ENCODE results near the gene IMPA2. TPM values are rescaled to one million over a fixed set of nuclear protein-coding genes. Genes with fewer than 3 reads are reported as not detected.

IMPA2 gene
- total RNA-seq, 4 donors from 2014 or later: 112 to 385 (median 215) TPM

DNA sequence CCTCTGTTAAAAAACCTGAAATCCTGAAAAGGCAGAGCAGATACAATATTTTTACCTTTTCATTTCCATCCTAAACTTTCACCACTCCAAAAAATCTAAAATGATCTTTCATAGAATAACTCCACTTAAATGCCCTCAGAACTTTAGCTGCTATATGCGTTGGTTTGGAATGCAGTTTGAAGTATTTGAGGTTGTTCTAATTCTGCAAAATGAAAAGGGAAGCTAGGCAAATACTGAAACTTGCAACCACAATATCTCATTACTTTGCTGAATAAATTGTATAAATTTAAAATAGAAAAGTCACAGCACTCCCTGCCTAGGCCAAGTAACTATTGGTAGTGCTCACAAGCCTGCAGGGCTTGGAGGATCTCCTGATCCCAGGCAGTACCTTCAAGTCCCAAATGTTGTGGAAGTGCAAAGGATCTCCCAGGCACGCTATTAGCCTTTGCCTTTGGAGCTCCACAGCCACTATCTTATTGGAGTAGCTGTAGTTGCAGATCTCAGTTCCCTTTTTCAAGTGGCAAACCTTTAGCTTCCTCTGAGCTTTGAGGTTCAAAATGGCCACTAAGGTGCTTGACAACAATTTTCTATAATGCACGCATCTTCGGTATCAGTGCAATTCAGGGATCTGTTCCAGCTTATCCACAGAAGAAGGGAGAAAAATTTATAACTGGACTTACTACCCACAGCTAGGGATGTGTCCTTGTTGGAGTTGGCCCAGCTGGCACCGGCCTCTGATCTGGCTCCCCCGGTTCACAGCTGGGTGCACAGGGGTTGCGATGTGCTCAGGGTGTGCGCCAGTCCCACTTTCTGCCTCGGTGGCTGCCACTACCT lies 68.9 kb downstream of the IMPA2 start:
- 70 to 75% methylated on average over 7 to 9 of the region's 9 CpGs for WGBS, 2 donors (ENCODE audit: low coverage in 1 of 2)
- TF ChIP-seq POLR2AphosphoS5 (IDR thresholded peaks at IDR 0.05): no peak
- TF ChIP-seq, protein P1, sequence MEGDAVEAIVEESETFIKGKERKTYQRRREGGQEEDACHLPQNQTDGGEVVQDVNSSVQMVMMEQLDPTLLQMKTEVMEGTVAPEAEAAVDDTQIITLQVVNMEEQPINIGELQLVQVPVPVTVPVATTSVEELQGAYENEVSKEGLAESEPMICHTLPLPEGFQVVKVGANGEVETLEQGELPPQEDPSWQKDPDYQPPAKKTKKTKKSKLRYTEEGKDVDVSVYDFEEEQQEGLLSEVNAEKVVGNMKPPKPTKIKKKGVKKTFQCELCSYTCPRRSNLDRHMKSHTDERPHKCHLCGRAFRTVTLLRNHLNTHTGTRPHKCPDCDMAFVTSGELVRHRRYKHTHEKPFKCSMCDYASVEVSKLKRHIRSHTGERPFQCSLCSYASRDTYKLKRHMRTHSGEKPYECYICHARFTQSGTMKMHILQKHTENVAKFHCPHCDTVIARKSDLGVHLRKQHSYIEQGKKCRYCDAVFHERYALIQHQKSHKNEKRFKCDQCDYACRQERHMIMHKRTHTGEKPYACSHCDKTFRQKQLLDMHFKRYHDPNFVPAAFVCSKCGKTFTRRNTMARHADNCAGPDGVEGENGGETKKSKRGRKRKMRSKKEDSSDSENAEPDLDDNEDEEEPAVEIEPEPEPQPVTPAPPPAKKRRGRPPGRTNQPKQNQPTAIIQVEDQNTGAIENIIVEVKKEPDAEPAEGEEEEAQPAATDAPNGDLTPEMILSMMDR (IDR thresholded peaks at IDR 0.05): no peak
- no peak for TF ChIP-seq EP300 (IDR thresholded peaks at IDR 0.05)
- no peak for TF ChIP-seq POLR2A (IDR thresholded peaks at IDR 0.05)
- no peak for ATAC-seq
- H3K9me3 ChIP-seq: no peaks in the 10 kb centered on the region
- H3K4me3 ChIP-seq: no peak overlapping the region
- no peaks in the 10 kb centered on the region for H3K36me3 ChIP-seq
- no peak overlapping the region for H3K27ac ChIP-seq
- peaks cover 10% of the 10 kb centered on the region for H3K27me3 ChIP-seq
- no peaks in the 10 kb centered on the region for H3K4me1 ChIP-seq

DNA sequence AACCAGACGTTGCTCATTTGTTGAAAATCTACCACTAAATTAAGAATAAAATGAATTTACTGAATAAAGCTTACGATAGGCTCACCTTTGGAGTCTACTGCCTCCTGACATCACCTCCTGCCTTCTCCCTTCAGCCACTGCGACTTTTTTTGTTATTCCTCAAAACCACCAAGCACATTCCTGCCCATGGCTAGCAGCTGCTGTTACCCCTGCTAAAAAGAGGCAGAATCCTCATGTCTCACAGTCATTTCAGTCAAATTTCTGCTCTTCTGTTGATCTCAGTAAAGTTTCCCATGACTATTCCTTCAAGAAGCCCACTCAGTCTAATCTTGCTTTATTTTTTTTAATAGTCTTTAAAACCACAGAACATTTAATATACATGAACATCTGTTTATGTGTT lies 71.6 kb downstream of the IMPA2 start:
- WGBS, 2 donors (ENCODE audit: low coverage in 1 of 2): 69 to 77% methylated on average over 3 of the region's 3 CpGs
- Histone ChIP-seq H3K9me3 (no peaks in the 10 kb centered on the region), H3K27ac (no peak overlapping the region), H3K4me1 (no peaks in the 10 kb centered on the region), H3K36me3 (no peaks in the 10 kb centered on the region), H3K27me3 (no peaks in the 10 kb centered on the region), H3K4me3 (no peak overlapping the region)
- no peak for ATAC-seq
- no peak for TF ChIP-seq POLR2AphosphoS5 (IDR thresholded peaks at IDR 0.05)
- no peak for TF ChIP-seq EP300 (IDR thresholded peaks at IDR 0.05)
- TF ChIP-seq, protein P1 (IDR thresholded peaks at IDR 0.05): no peak
- no peak for TF ChIP-seq POLR2A (IDR thresholded peaks at IDR 0.05)

DNA sequence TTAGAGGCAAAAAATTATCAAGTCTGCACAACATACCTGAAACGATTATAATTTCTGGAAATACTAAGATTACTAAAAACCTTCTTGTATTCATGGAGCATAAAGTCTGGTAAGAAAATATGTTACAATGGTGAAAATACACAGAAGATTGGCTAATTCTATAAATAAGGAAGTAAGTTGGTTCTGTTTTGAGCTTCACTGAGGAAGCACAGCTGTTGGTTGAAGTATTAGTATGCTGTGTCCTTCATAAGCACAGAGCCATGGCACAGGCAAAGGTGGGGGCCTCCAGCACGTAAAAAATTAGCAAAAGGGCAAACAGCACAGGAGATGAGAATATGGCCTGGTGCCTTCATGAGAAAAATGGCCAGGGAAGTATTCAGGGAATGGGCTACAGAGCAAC lies 72.0 kb downstream of the IMPA2 start:
- Histone ChIP-seq H3K27ac (no peak overlapping the region), H3K9me3 (no peaks in the 10 kb centered on the region), H3K4me3 (no peak overlapping the region), H3K36me3 (no peaks in the 10 kb centered on the region), H3K27me3 (no peaks in the 10 kb centered on the region), H3K4me1 (no peaks in the 10 kb centered on the region)
- WGBS, 2 donors (ENCODE audit: low coverage in 1 of 2): 28 to 46% methylated on average over 2 of the region's 2 CpGs
- TF ChIP-seq POLR2AphosphoS5 (IDR thresholded peaks at IDR 0.05): no peak
- TF ChIP-seq EP300 (IDR thresholded peaks at IDR 0.05): no peak
- no peak for TF ChIP-seq POLR2A (IDR thresholded peaks at IDR 0.05)
- TF ChIP-seq, protein P1 (IDR thresholded peaks at IDR 0.05): no peak
- ATAC-seq: no peak

DNA sequence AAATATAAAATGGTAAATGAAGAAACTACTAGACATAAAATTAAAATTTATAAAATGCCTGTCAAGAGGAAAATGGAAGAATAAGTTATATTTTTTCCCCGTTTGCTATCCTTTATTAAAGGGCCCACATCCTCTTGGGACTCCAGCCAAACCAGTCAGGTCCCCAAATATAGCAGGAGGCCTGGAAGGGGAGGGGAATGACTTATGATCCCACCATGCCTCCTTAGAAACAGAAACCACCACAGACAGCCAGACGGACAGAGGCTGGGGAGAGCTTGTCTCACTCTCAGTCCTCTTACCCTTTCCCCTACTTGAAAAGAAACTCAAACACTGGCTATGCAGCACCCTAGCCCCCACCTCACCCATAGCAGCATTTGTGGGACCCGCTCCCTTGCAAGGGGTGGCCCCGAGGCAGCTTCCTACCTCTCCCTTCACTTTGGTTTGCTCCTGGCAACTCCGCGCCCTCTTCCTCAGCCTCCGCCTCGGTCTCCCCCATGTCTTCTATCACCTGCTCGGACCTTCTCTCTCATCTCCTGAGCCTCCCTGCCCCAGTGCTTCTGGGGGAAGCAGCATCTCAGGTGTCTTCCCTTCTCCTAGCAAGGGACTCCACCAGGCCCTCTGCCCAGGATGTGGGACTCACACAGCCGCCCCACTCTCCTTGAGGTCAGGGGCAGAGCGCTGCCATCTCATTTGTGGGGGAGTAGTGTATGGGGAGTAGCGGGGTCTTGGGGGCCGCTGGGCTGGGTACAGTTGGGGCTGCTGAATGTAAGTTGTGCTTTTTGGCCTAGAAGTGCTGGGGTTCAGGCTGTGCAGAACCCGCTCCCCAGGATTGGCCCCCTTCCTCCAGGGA lies 75.0 kb downstream of the IMPA2 start:
- H3K36me3 ChIP-seq: no peaks in the 10 kb centered on the region
- ATAC-seq: no peak
- TF ChIP-seq, protein P1 (IDR thresholded peaks at IDR 0.05): no peak
- TF ChIP-seq EP300 (IDR thresholded peaks at IDR 0.05) (no peak), POLR2A (IDR thresholded peaks at IDR 0.05) (no peak), POLR2AphosphoS5 (IDR thresholded peaks at IDR 0.05) (no peak)
- no peak overlapping the region for H3K27ac ChIP-seq
- WGBS, 2 donors (ENCODE audit: low coverage in 1 of 2): 35 to 89% methylated on average over 4 to 7 of the region's 14 CpGs
- H3K9me3 ChIP-seq: no peaks in the 10 kb centered on the region
- no peaks in the 10 kb centered on the region for H3K27me3 ChIP-seq
- H3K4me3 ChIP-seq: no peak overlapping the region
- H3K4me1 ChIP-seq: no peaks in the 10 kb centered on the region

All from gastroesophageal sphincter (tissue), 4 donors.